Type B pancreatic cell (in vitro differentiated cells): Measurements from ENCODE around the gene AKAP13. TPM values are rescaled to one million over a fixed set of nuclear protein-coding genes. Genes with fewer than 3 reads are reported as not detected.
A peak's percentile ranks its signal among the peaks of the same experiment; 100 is the strongest.

Experiments
- DNase-seq: peaks from one replicate; pipeline ENCODE4 v3.0.0; 2021; ENCODE audit warnings: mixed read lengths; ENCODE audit not compliant: unreplicated experiment; ENCODE audit errors: extremely low spot score
- H3K27ac Mint-ChIP-seq: 2 replicates; pipeline ENCODE4 v1.8.0; 2021; ENCODE audit warnings: mild to moderate bottlenecking, mixed read lengths
- H3K27me3 Mint-ChIP-seq: 2 replicates; pipeline ENCODE4 v1.8.0; 2021; ENCODE audit warnings: mixed read lengths
- H3K36me3 Mint-ChIP-seq: 2 replicates; pipeline ENCODE4 v1.8.0; 2021; ENCODE audit warnings: mixed read lengths
- H3K4me1 Mint-ChIP-seq: one replicate; pipeline ENCODE4 v1.8.0; 2021; ENCODE audit warnings: mixed read lengths; ENCODE audit not compliant: unreplicated experiment
- H3K4me3 Mint-ChIP-seq: 2 replicates; pipeline ENCODE4 v1.8.0; 2021; ENCODE audit warnings: mild to moderate bottlenecking, mixed read lengths
- H3K9me3 Mint-ChIP-seq: 2 replicates; pipeline ENCODE4 v1.8.0; 2021; ENCODE audit warnings: mixed read lengths
- total RNA-seq: library from RNA; stranded (reverse); gene quantifications from 2 replicates; pipeline ENCODE4 v1.2.1, GENCODE V29; 2021; ENCODE audit warnings: low replicate concordance
- TF ChIP-seq, protein P1 (sequence below): fragments of 200-600 bp; sonication (generic); conservative IDR thresholded peaks from 2 replicates; pipeline ENCODE4 v1.5.0; 2021; ENCODE audit warnings: antibody characterized with exemption, mild to moderate bottlenecking

Gene AKAP13
- total RNA-seq, 1 donor from 2014 or later = 75.7 TPM

DNA sequence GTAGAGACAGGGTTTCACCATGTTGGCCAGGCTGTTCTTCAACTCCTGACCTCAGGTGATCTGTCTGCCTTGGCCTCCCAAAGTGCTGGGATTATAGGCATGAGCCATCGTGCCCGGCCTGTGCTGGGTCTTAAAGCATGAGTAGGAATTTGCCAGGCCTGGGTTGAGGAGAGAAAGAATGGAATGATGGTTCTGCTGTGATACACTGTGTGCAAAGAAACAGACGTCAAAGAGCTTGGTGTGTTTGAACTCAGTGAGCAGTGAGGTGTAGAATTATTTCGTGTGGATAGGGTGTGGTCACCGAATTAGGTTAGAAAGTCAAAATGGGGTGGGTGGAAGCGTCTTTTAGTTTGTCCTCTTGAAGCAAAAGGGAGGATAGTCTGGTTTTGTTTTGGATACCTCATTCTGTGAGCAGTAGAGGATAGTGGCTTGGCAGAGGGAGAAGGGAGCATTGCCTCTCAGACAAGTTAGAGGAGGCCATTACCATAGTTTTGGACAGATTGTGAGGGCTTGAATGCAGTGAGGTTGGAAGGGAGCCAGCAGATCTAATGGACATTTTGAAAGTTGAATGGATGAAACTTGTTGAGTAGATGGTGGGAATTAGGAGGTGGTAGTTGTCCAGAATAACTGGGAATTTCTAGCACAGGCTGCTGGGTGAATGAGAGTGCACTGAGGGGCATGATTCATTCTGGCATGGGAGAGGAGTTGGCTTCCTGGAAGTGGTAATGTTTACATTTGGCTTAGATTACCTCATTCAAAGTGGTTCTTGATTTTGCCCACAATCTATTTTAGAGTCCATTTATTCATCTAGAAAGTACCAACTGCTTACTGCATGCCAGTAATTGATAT lies 27.2 kb downstream of the AKAP13 start:
- peaks cover 16% of the 10 kb centered on the region for H3K9me3 Mint-ChIP-seq
- H3K27ac Mint-ChIP-seq = no peak overlapping the region
- peaks cover 20% of the 10 kb centered on the region for H3K36me3 Mint-ChIP-seq
- peaks cover 33% of the 10 kb centered on the region for H3K4me1 Mint-ChIP-seq
- no peaks in the 10 kb centered on the region for H3K27me3 Mint-ChIP-seq
- no peak for DNase-seq
- H3K4me3 Mint-ChIP-seq = no peak overlapping the region
- TF ChIP-seq, protein P1, sequence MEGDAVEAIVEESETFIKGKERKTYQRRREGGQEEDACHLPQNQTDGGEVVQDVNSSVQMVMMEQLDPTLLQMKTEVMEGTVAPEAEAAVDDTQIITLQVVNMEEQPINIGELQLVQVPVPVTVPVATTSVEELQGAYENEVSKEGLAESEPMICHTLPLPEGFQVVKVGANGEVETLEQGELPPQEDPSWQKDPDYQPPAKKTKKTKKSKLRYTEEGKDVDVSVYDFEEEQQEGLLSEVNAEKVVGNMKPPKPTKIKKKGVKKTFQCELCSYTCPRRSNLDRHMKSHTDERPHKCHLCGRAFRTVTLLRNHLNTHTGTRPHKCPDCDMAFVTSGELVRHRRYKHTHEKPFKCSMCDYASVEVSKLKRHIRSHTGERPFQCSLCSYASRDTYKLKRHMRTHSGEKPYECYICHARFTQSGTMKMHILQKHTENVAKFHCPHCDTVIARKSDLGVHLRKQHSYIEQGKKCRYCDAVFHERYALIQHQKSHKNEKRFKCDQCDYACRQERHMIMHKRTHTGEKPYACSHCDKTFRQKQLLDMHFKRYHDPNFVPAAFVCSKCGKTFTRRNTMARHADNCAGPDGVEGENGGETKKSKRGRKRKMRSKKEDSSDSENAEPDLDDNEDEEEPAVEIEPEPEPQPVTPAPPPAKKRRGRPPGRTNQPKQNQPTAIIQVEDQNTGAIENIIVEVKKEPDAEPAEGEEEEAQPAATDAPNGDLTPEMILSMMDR = no peak

GRCh38 chr15:85408270-85408746 lies 27.9 kb downstream of the AKAP13 start:
- Mint-ChIP-seq H3K4me1 (peaks cover 38% of the 10 kb centered on the region), H3K27ac (no peak overlapping the region)

GRCh38 chr15:85412066-85412465 lies 31.7 kb downstream of the AKAP13 start:
- H3K4me1 Mint-ChIP-seq = peaks cover 34% of the 10 kb centered on the region
- TF ChIP-seq, protein P1 = no peak
- no peak for DNase-seq
- peaks cover 21% of the 10 kb centered on the region for H3K36me3 Mint-ChIP-seq
- no peak overlapping the region for H3K4me3 Mint-ChIP-seq
- H3K27ac Mint-ChIP-seq = no peak overlapping the region
- peaks cover 16% of the 10 kb centered on the region for H3K9me3 Mint-ChIP-seq
- no peaks in the 10 kb centered on the region for H3K27me3 Mint-ChIP-seq

More at GRCh38 chr15:85408270-85408746, 27.9 kb downstream of the AKAP13 start:
- peaks cover 20% of the 10 kb centered on the region for H3K36me3 Mint-ChIP-seq
- no peaks in the 10 kb centered on the region for H3K27me3 Mint-ChIP-seq
- DNase-seq = no peak
- peaks cover 16% of the 10 kb centered on the region for H3K9me3 Mint-ChIP-seq
- no peak overlapping the region for H3K4me3 Mint-ChIP-seq
- TF ChIP-seq, protein P1 = no peak

DNA sequence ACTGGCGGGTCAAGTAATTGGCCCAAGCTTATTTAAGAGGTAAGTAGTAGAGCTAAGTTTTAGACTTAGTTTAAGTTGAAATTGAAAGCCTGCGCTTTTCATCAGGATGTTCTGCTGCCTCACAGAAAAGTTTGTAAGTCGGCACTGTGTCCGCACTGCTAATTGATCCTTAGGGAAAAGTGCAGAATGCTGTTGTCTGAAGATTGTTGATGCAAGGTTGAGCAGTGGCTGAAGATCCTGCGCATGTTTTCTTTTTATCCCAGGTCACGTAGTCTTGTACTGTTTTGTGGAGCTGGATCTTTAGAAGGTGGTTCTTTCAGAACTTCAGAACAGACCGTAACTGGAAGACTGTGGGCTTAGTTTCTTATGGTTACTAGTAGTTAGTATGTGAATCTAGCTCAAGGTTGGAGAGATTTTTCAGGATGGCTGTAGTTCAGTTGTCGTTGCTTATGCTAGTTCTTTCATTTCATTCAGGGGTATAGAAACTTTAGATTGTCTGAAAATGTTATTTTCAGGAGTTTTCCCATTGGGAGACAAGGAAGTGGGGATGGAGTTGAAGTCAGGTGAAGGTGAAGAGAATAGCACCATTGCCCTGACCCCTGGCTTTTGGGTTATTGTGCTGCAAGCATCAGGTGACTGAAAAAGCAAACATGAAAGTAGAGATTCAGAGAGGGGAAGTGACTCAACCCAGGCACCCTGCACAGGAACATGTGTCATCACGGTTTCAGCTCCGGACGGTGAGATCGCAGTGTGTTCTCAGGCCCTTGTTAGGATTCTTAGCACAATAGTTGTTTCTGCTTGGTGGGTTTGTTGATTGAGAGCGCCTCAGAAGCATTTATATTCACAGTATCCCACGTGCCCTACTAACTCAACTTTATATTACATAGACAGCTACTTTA lies 32.8 kb downstream of the AKAP13 start:
- Mint-ChIP-seq H3K27ac (peak overlapping the region; percentile 44), H3K36me3 (peaks cover 17% of the 10 kb centered on the region), H3K27me3 (no peaks in the 10 kb centered on the region), H3K4me1 (peaks cover 29% of the 10 kb centered on the region), H3K9me3 (peaks cover 16% of the 10 kb centered on the region), H3K4me3 (peak overlapping the region; percentile 22)
- TF ChIP-seq, protein P1 = no peak
- DNase-seq = no peak

GRCh38 chr15:85414037-85414436 lies 33.6 kb downstream of the AKAP13 start:
- peaks cover 29% of the 10 kb centered on the region for H3K4me1 Mint-ChIP-seq
- H3K27me3 Mint-ChIP-seq = no peaks in the 10 kb centered on the region
- no peak overlapping the region for H3K4me3 Mint-ChIP-seq
- no peak for DNase-seq
- peaks cover 12% of the 10 kb centered on the region for H3K9me3 Mint-ChIP-seq
- peaks cover 17% of the 10 kb centered on the region for H3K36me3 Mint-ChIP-seq
- TF ChIP-seq, protein P1 = no peak
- H3K27ac Mint-ChIP-seq = no peak overlapping the region
